ENCODE data around the gene STYX. TPM values are rescaled to one million over a fixed set of nuclear protein-coding genes. Genes with fewer than 3 reads are reported as not detected.

The STYX gene
- total and polyA plus RNA-seq, 2 donors, result 7.7 to 11.8 TPM

- 1% methylated on average over 26 of the region's 26 CpGs for WGBS
- H3K4me3 ChIP-seq (ENCODE audit: low read length in 2 of 2), result peak overlapping the region; percentile 70 to 80
- DNase-seq (ENCODE audit: low read depth in 6 of 9, low spot score in 9 of 9), result peak in 1 of 9 donors; percentile 18
- no peaks in the 10 kb centered on the region for H3K36me3 ChIP-seq (ENCODE audit: control insufficient read depth in 2 of 2, insufficient read depth in 2 of 2, low read length in 1 of 2)
- H3K9me3 ChIP-seq (ENCODE audit: control insufficient read depth in 2 of 2, insufficient read depth in 1 of 2, low read length in 1 of 2), result no peaks in the 10 kb centered on the region
- no peaks in the 10 kb centered on the region for H3K27me3 ChIP-seq (ENCODE audit: control insufficient read depth in 2 of 2, insufficient read depth in 1 of 2, low read length in 1 of 2)
- H3K4me1 ChIP-seq (ENCODE audit: control insufficient read depth in 2 of 2, insufficient read depth in 2 of 2, low read length in 2 of 2), result peaks cover 3 to 13% of the 10 kb centered on the region in 2 donors
- H3K27ac ChIP-seq (ENCODE audit: low read depth in 1 of 2, low read length in 1 of 2), result no peak overlapping the region
Observed at GRCh38 chr14:52790756-52791222, 60.8 kb downstream of the STYX start.

DNA sequence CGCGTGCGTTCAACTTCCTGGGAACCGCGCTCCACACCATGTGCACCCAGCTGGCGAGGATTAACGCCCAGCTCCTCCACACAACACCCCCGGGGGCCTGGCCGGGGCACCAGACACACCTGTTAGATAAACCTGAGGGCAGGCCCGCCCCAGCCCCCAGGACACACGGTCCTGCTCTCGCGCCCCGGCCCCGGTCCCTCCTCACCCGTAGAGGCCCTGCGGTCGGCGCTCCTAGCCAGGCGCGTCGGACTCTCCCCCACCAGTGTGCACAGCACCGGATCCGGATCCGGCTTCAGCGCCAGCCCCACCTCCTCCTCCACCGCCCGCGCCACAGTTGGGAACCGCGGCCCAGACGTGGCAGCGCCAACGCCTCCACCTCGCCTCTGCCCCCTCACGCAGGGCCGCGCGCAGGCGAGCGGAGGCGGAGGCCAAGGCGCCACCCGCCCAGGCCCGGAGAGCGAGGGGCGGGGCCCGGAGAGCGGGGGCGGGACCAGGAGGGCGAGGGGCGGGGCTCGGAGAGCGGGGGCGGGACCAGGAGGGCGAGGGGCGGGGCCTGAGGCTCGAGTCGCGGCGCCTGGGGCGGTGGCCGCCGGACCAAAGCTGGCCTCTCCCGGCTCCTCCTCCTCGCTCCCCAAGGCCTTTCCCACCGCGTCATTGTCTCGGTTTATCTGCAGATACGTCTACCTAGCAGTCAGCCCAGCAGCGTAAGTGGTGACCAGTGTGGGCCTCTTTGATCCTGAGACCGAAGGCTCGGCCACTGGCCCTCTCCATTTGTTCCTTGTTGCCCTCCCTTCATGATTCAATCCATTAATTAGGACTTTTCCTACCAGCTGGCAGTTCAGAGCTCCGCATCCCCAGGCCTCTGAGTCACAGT is 61.5 kb downstream of the STYX start, which contains the start of gene GNPNAT1:
GNPNAT1 (minus strand) TSS at position 385 of the 874 bp plus-strand sequence. CDS start 6,957 bp downstream, outside the sequence.
- 7% methylated on average over 74 of the region's 74 CpGs for WGBS
- Histone ChIP-seq H3K4me3 (ENCODE audit: low read length in 2 of 2) (peak within 1 kb of the TSS; percentile 70 to 80), H3K36me3 (ENCODE audit: control insufficient read depth in 2 of 2, insufficient read depth in 2 of 2, low read length in 1 of 2) (no peaks in the 10 kb centered on the region), H3K27ac (ENCODE audit: low read depth in 1 of 2, low read length in 1 of 2) (peak within 1 kb of the TSS; percentile 51 to 65), H3K27me3 (ENCODE audit: control insufficient read depth in 2 of 2, insufficient read depth in 1 of 2, low read length in 1 of 2) (no peaks in the 10 kb centered on the region), H3K9me3 (ENCODE audit: control insufficient read depth in 2 of 2, insufficient read depth in 1 of 2, low read length in 1 of 2) (no peaks in the 10 kb centered on the region), H3K4me1 (ENCODE audit: control insufficient read depth in 2 of 2, insufficient read depth in 2 of 2, low read length in 2 of 2) (peaks cover 3 to 13% of the 10 kb centered on the region in 2 donors)
- DNase-seq (ENCODE audit: low read depth in 6 of 9, low spot score in 9 of 9), result peak; percentile 24 to 87 (median 68)

DNA sequence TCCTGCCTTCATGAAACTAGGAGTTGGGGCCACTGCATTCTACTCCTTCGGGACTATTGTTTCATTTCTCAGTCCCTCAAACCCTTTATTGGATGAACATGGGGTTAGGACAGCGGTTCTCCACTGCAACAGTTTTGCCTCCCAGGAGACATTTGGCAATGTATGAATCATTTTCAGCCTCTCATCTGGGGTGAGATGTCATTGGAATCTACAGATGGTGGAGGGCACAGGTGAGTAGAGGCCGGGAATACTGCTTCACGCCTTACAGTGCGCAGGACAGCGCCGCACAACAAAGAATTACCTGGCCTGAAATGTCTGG is 62.1 kb downstream of the STYX start:
- H3K4me1 ChIP-seq (ENCODE audit: control insufficient read depth in 2 of 2, insufficient read depth in 2 of 2, low read length in 2 of 2), result peaks cover 3 to 13% of the 10 kb centered on the region in 2 donors
- WGBS, result 94% methylated on average over 7 of the region's 7 CpGs
- H3K4me3 ChIP-seq (ENCODE audit: low read length in 2 of 2), result peak overlapping the region in 1 of 2 donors; percentile 40
- peak in 1 of 9 donors; percentile 10 for DNase-seq (ENCODE audit: low read depth in 6 of 9, low spot score in 9 of 9)
- H3K9me3 ChIP-seq (ENCODE audit: control insufficient read depth in 2 of 2, insufficient read depth in 1 of 2, low read length in 1 of 2), result no peaks in the 10 kb centered on the region
- H3K27ac ChIP-seq (ENCODE audit: low read depth in 1 of 2, low read length in 1 of 2), result peak overlapping the region in 1 of 2 donors; percentile 51
- H3K36me3 ChIP-seq (ENCODE audit: control insufficient read depth in 2 of 2, insufficient read depth in 2 of 2, low read length in 1 of 2), result no peaks in the 10 kb centered on the region
- no peaks in the 10 kb centered on the region for H3K27me3 ChIP-seq (ENCODE audit: control insufficient read depth in 2 of 2, insufficient read depth in 1 of 2, low read length in 1 of 2)

- no peaks in the 10 kb centered on the region for H3K27me3 ChIP-seq (ENCODE audit: control insufficient read depth in 2 of 2, insufficient read depth in 1 of 2, low read length in 1 of 2)
Observed at GRCh38 chr14:52793061-52793460, 63.1 kb downstream of the STYX start.

DNA sequence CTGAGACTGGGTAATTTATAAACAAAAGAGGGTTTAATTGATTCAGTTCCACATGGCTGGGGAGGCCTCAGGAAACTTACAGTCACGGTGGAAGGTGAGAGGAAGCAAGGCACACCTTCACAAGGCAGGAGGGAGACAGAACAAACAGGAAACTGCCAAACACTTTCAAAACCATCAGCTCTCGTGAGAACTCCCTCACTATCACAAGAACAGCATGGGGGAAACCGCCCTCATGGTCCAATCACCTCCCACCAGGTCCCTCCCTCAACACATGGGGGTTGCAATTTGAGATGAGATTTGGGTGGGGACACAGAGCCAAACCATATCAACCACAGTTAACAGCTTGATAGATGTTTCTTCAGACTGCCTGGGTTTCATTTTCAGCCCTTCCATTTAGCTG is 67.7 kb downstream of the STYX start:
- DNase-seq (ENCODE audit: low read depth in 6 of 9, low spot score in 9 of 9), result no peak
- no peaks in the 10 kb centered on the region for H3K27me3 ChIP-seq (ENCODE audit: control insufficient read depth in 2 of 2, insufficient read depth in 1 of 2, low read length in 1 of 2)
- no peaks in the 10 kb centered on the region for H3K36me3 ChIP-seq (ENCODE audit: control insufficient read depth in 2 of 2, insufficient read depth in 2 of 2, low read length in 1 of 2)
- H3K4me1 ChIP-seq (ENCODE audit: control insufficient read depth in 2 of 2, insufficient read depth in 2 of 2, low read length in 2 of 2), result no peaks in the 10 kb centered on the region
- H3K4me3 ChIP-seq (ENCODE audit: low read length in 2 of 2), result no peak overlapping the region
- 73% methylated on average over 3 of the region's 3 CpGs for WGBS
- H3K9me3 ChIP-seq (ENCODE audit: control insufficient read depth in 2 of 2, insufficient read depth in 1 of 2, low read length in 1 of 2), result no peaks in the 10 kb centered on the region
- no peak overlapping the region for H3K27ac ChIP-seq (ENCODE audit: low read depth in 1 of 2, low read length in 1 of 2)

More at GRCh38 chr14:52793061-52793460, 63.1 kb downstream of the STYX start:
- no peak overlapping the region for H3K27ac ChIP-seq (ENCODE audit: low read depth in 1 of 2, low read length in 1 of 2)
- DNase-seq (ENCODE audit: low read depth in 6 of 9, low spot score in 9 of 9), result no peak
- no peaks in the 10 kb centered on the region for H3K9me3 ChIP-seq (ENCODE audit: control insufficient read depth in 2 of 2, insufficient read depth in 1 of 2, low read length in 1 of 2)
- H3K4me3 ChIP-seq (ENCODE audit: low read length in 2 of 2), result no peak overlapping the region
- peaks cover 3 to 13% of the 10 kb centered on the region in 2 donors for H3K4me1 ChIP-seq (ENCODE audit: control insufficient read depth in 2 of 2, insufficient read depth in 2 of 2, low read length in 2 of 2)
- no peaks in the 10 kb centered on the region for H3K36me3 ChIP-seq (ENCODE audit: control insufficient read depth in 2 of 2, insufficient read depth in 2 of 2, low read length in 1 of 2)
- WGBS, result 97% methylated on average over 2 of the region's 2 CpGs

GRCh38 chr14:52798826-52799225 is 68.9 kb downstream of the STYX start:
- Histone ChIP-seq H3K27me3 (ENCODE audit: control insufficient read depth in 2 of 2, insufficient read depth in 1 of 2, low read length in 1 of 2) (no peaks in the 10 kb centered on the region), H3K4me1 (ENCODE audit: control insufficient read depth in 2 of 2, insufficient read depth in 2 of 2, low read length in 2 of 2) (no peaks in the 10 kb centered on the region), H3K36me3 (ENCODE audit: control insufficient read depth in 2 of 2, insufficient read depth in 2 of 2, low read length in 1 of 2) (no peaks in the 10 kb centered on the region), H3K9me3 (ENCODE audit: control insufficient read depth in 2 of 2, insufficient read depth in 1 of 2, low read length in 1 of 2) (no peaks in the 10 kb centered on the region), H3K4me3 (ENCODE audit: low read length in 2 of 2) (no peak overlapping the region), H3K27ac (ENCODE audit: low read depth in 1 of 2, low read length in 1 of 2) (no peak overlapping the region)
- WGBS, result 94% methylated on average over 15 of the region's 15 CpGs
- no peak for DNase-seq (ENCODE audit: low read depth in 6 of 9, low spot score in 9 of 9)

- peak in 1 of 9 donors; percentile 23 for DNase-seq (ENCODE audit: low read depth in 6 of 9, low spot score in 9 of 9)
- WGBS, result 71% methylated on average over 5 of the region's 5 CpGs
- no peak overlapping the region for H3K4me3 ChIP-seq (ENCODE audit: low read length in 2 of 2)
- H3K27me3 ChIP-seq (ENCODE audit: control insufficient read depth in 2 of 2, insufficient read depth in 1 of 2, low read length in 1 of 2), result no peaks in the 10 kb centered on the region
- no peak overlapping the region for H3K27ac ChIP-seq (ENCODE audit: low read depth in 1 of 2, low read length in 1 of 2)
- no peaks in the 10 kb centered on the region for H3K4me1 ChIP-seq (ENCODE audit: control insufficient read depth in 2 of 2, insufficient read depth in 2 of 2, low read length in 2 of 2)
- no peaks in the 10 kb centered on the region for H3K36me3 ChIP-seq (ENCODE audit: control insufficient read depth in 2 of 2, insufficient read depth in 2 of 2, low read length in 1 of 2)
- no peaks in the 10 kb centered on the region for H3K9me3 ChIP-seq (ENCODE audit: control insufficient read depth in 2 of 2, insufficient read depth in 1 of 2, low read length in 1 of 2)
Observed at GRCh38 chr14:52801014-52801712, 71.2 kb downstream of the STYX start.

GRCh38 chr14:52802597-52802996 is 72.6 kb downstream of the STYX start:
- DNase-seq (ENCODE audit: low read depth in 6 of 9, low spot score in 9 of 9), result no peak
- Histone ChIP-seq H3K27me3 (ENCODE audit: control insufficient read depth in 2 of 2, insufficient read depth in 1 of 2, low read length in 1 of 2) (no peaks in the 10 kb centered on the region), H3K4me3 (ENCODE audit: low read length in 2 of 2) (no peak overlapping the region), H3K27ac (ENCODE audit: low read depth in 1 of 2, low read length in 1 of 2) (no peak overlapping the region), H3K36me3 (ENCODE audit: control insufficient read depth in 2 of 2, insufficient read depth in 2 of 2, low read length in 1 of 2) (no peaks in the 10 kb centered on the region), H3K4me1 (ENCODE audit: control insufficient read depth in 2 of 2, insufficient read depth in 2 of 2, low read length in 2 of 2) (no peaks in the 10 kb centered on the region), H3K9me3 (ENCODE audit: control insufficient read depth in 2 of 2, insufficient read depth in 1 of 2, low read length in 1 of 2) (no peaks in the 10 kb centered on the region)
- 96% methylated on average over 3 of the region's 3 CpGs for WGBS

GRCh38 chr14:52806115-52806514 is 76.1 kb downstream of the STYX start:
- 97% methylated on average over 4 of the region's 4 CpGs for WGBS
- Histone ChIP-seq H3K9me3 (ENCODE audit: control insufficient read depth in 2 of 2, insufficient read depth in 1 of 2, low read length in 1 of 2) (no peaks in the 10 kb centered on the region), H3K4me1 (ENCODE audit: control insufficient read depth in 2 of 2, insufficient read depth in 2 of 2, low read length in 2 of 2) (no peaks in the 10 kb centered on the region), H3K4me3 (ENCODE audit: low read length in 2 of 2) (no peak overlapping the region), H3K27ac (ENCODE audit: low read depth in 1 of 2, low read length in 1 of 2) (no peak overlapping the region), H3K36me3 (ENCODE audit: control insufficient read depth in 2 of 2, insufficient read depth in 2 of 2, low read length in 1 of 2) (no peaks in the 10 kb centered on the region), H3K27me3 (ENCODE audit: control insufficient read depth in 2 of 2, insufficient read depth in 1 of 2, low read length in 1 of 2) (no peaks in the 10 kb centered on the region)
- no peak for DNase-seq (ENCODE audit: low read depth in 6 of 9, low spot score in 9 of 9)
